GM12874 (cell line): ENCODE measurements around the gene STX19.

ENCODE experiments used
- TF ChIP-seq, protein P1 (sequence below): IDR thresholded peaks from 2 replicates; pipeline ENCODE4 v1.5.1; 2011; ENCODE audit warnings: low read depth, mild to moderate bottlenecking, control low read depth, low read length, moderate library complexity; ENCODE audit not compliant: insufficient read depth

Gene STX19

DNA sequence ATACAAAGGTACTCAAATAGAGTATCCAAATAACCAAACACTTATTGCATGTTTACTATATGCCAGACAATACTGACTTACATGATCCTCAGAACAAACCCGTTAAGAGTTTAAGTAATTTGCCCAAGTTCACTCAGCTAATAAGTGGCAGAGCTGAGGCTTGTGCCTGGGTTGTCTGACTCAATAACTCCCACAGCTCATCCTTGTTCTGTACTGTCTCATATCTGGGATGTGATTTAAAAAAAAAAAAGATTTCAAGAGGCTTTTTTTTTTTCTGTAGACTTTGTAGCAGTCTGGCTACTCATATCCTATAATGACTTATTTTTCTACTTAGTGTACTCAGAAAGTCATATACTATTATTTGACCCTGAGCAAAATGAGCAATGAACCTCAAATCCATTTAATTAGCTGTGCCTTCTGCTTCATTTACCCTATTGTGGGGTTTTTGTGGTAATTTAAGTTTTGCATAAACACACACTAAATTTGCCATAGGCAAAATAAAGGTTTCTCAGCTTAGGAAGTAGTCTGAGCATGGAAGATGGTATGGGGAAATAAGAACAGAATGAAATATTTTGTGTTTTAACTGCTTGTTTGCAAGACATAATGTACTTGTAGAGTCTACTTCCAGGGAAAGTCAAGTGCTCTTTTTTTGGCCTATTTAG, 37.6 kb upstream of the STX19 start:
- TF ChIP-seq, protein P1, sequence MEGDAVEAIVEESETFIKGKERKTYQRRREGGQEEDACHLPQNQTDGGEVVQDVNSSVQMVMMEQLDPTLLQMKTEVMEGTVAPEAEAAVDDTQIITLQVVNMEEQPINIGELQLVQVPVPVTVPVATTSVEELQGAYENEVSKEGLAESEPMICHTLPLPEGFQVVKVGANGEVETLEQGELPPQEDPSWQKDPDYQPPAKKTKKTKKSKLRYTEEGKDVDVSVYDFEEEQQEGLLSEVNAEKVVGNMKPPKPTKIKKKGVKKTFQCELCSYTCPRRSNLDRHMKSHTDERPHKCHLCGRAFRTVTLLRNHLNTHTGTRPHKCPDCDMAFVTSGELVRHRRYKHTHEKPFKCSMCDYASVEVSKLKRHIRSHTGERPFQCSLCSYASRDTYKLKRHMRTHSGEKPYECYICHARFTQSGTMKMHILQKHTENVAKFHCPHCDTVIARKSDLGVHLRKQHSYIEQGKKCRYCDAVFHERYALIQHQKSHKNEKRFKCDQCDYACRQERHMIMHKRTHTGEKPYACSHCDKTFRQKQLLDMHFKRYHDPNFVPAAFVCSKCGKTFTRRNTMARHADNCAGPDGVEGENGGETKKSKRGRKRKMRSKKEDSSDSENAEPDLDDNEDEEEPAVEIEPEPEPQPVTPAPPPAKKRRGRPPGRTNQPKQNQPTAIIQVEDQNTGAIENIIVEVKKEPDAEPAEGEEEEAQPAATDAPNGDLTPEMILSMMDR: no peak

- TF ChIP-seq, protein P1: no peak
Observed at GRCh38 chr3:94065122-94065521, 36.7 kb upstream of the STX19 start.

DNA sequence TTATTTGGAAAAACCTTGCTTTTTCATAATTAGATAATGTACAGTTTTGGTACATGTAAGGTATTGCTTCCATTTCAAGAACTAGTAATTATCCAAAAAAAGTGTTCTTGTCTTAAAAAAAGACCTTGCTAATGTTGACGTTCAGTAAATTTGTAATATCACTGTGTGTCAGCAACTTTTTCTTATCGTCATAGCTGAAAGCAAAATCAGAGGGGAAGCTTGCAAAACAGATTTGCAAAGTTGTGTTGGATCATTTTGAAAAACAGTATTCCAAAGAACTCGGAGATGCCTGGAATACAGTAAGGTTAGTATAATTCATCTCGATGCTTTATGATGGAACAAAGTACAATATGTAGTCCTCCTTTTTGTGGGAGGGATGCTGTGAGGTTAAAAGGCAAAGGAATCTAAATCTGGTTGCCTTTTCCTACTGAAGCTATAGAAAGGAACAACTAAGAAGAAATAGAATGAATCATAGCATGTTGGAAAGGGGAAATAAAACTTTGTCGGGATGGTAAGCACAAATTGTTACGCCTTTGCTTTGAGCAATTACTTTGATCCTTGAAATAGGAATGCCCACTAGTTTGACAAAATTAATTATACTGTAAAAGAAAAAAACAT, 36.0 kb upstream of the STX19 start:
- TF ChIP-seq, protein P1: no peak

DNA sequence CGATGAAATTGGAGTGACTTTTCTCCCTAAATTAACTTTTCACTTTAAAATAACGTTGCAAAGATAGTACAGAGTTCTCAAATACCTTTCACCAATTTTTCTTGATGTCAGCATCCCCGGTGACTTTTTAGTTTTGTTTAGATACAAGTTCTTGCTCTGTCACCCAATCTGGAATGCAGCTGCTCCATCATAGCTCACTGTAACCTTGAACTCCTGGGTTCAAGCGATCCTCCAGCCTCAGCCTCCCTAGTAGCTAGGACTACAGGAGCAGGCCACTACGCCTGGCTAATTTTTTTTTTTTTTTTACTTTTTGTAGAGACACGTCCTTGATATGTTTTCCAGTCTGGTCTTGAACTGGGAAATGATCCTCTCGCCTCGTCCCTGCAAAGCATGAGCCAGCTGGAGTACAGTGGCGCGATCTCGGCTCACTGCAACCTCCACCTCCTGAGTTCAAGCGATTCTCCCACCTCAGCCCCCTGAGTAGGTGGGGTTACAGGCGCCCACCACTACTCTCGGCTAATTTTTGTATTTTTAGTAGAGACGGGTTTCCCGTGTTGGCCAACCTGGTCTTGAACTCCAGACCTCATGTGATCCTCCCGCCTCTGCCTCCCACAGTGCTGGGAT, 35.2 kb upstream of the STX19 start:
- TF ChIP-seq, protein P1: no peak

- TF ChIP-seq, protein P1: no peak
Observed at GRCh38 chr3:94062513-94063404, 34.4 kb upstream of the STX19 start, which contains the start of the genes DHFR2 and NSUN3. DHFR2 (minus strand) TSS chr3:94062916; CDS start chr3:94061511, 1,405 bp downstream. NSUN3 (plus strand) TSS chr3:94063061; CDS start chr3:94063127, 66 bp downstream.

DNA sequence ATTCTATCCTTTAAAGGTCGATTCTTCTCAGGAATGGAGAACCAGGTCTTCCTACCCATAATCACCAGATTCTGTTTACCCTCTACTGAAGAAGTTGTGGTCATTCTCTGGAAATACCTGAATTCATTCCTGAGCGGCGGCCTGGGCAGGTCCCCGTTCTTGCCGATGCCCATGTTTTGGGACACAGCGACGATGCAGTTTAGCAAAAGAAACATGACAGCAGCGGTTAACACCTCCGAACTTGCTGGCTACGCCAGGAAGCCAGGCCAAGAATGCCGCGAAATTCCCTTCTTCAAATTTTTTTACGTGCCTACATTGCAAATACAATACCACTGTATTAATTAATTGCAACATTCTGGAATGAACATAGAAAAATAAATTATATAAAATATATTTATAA, 32.9 kb upstream of the STX19 start:
- TF ChIP-seq, protein P1: no peak
